ENCODE data around the gene SLC10A1.
"Not testable (repeated sequence)": the region's sequence is repeated elsewhere in the genome, so short reads cannot be mapped to it uniquely, and the experiment has no call there.

SLC10A1 gene

DNA sequence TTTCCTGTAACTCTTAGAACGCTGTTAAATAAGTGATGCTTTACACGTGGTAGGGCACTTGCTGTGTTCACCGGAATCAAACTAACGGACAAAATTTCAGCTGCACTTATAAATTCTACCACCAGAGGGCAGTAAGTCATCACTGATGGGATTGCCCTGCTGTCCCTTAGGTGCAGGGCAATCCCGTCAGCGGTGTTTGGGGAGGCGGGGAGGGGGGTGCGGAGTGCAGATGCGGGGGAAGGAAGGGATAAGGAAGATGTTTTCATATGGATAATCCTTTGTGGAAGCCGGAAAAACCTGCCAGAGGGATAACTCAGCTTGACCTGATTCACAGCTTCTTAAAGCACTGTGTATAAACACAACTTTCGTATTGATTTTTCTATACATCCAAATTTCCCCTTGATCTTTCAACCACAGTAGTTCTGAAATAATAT is 21.7 kb upstream of the SLC10A1 start:
- FAIRE-seq, result peak; percentile 29
- TF ChIP-seq, protein P1, sequence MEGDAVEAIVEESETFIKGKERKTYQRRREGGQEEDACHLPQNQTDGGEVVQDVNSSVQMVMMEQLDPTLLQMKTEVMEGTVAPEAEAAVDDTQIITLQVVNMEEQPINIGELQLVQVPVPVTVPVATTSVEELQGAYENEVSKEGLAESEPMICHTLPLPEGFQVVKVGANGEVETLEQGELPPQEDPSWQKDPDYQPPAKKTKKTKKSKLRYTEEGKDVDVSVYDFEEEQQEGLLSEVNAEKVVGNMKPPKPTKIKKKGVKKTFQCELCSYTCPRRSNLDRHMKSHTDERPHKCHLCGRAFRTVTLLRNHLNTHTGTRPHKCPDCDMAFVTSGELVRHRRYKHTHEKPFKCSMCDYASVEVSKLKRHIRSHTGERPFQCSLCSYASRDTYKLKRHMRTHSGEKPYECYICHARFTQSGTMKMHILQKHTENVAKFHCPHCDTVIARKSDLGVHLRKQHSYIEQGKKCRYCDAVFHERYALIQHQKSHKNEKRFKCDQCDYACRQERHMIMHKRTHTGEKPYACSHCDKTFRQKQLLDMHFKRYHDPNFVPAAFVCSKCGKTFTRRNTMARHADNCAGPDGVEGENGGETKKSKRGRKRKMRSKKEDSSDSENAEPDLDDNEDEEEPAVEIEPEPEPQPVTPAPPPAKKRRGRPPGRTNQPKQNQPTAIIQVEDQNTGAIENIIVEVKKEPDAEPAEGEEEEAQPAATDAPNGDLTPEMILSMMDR (IDR thresholded peaks at IDR 0.05; ENCODE audit: insufficient read depth, missing control alignments), result peak; percentile 81
- DNase-seq (ENCODE audit: insufficient read length, low spot score), result peak; percentile 44

DNA sequence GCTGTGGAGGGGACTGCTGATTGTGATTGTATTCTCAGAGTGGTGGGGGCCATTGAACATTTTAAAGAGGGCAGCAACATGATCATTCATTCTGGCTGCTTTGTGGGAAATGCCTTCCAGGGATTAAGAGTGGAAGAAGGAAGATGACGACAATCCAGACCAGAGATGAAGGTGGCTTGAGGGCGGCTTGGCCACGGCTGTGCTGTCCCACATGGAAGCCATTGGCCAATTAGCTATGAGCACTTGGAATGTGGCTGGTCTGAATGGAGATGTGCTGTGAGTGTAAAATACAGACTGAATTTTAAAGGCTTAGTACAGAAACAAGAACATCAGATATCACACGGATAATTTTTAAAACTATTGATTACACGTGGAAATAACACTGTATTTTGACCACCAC is 19.2 kb upstream of the SLC10A1 start:
- FAIRE-seq (no peak), DNase-seq (ENCODE audit: insufficient read length, low spot score) (no peak)
- TF ChIP-seq, protein P1 (IDR thresholded peaks at IDR 0.05; ENCODE audit: insufficient read depth, missing control alignments), result no peak

DNA sequence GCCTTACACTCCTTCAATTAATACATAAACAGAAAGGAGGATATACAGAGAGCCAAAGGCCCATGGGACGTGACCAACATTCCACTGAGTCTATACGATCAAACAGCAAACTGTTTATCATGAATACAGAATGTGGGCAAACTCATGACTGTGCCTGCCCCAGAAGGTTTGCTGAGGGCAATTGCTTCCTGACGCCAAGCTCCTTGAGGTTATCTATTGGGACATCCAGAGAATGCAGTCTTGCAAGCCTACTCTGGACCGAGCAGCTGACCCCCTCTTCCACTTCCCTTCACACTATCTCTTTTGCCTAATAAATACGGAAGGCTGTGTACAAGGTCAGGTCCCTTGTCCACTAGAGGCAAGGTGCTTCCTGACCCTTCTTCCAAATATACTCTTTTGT is 18.5 kb upstream of the SLC10A1 start:
- no peak for FAIRE-seq
- no peak for DNase-seq (ENCODE audit: insufficient read length, low spot score)
- TF ChIP-seq, protein P1 (IDR thresholded peaks at IDR 0.05; ENCODE audit: insufficient read depth, missing control alignments), result no peak

DNA sequence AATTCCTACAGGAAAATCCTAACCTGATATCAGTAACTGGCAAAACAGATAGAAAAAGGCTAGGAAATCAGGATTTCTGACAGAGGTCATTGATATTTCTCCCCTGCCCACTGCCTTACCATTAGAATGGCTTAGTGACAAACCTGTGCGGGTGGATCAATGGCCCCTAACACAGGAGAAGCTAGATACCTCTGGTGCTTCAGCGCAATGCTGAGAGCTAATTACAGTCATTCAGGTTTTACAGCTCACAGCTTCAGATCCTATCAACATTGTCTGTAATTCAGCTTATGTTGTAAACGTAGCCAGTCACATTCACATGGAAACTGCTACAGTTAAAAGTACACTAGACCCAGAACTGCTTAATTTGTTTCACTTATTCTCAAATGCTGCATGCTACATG is 17.4 kb upstream of the SLC10A1 start:
- TF ChIP-seq, protein P1 (IDR thresholded peaks at IDR 0.05; ENCODE audit: insufficient read depth, missing control alignments), result no peak
- DNase-seq (ENCODE audit: insufficient read length, low spot score) (no peak), FAIRE-seq (no peak)

DNA sequence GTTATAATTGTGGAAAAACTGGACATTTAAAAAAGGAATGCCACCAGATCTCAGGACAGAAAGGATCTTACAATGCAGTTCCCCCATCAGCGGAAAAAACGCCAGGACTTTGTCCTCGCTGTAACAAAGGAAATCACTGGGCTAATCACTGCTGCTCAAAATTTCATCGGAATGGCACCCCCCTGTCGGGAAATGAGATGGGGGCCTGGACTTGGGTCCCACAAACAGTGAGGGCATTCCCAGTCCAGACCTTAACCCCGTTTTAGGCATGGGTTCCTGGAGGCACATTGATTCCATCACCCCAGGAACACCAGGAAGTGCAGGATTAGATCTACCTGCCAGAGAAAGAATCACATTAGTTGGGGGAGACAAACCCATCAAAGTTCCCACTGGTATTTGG is 16.3 kb upstream of the SLC10A1 start:
- not testable (repeated sequence) for FAIRE-seq; DNase-seq (ENCODE audit: insufficient read length, low spot score)

DNA sequence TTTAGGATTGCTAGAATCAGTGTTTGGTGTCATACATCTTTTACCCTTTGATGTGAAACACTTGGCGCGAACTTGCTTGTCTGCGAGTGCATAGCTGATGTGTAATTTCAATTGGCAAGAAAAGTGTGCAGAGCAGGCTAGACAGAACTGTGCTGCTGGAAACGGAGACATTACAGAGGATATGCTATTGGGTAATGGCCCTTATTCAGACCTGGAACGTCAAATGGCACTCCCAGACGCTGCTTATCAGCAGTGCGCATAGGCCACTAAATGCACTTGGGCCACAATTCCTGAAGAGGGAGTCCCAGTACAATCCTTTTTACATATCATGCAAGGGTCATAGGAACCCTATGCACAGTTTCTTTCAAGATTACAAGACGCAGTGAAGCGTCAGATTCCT is 15.7 kb upstream of the SLC10A1 start:
- FAIRE-seq, result no peak
- TF ChIP-seq, protein P1 (IDR thresholded peaks at IDR 0.05; ENCODE audit: insufficient read depth, missing control alignments), result peak; percentile 51

DNA sequence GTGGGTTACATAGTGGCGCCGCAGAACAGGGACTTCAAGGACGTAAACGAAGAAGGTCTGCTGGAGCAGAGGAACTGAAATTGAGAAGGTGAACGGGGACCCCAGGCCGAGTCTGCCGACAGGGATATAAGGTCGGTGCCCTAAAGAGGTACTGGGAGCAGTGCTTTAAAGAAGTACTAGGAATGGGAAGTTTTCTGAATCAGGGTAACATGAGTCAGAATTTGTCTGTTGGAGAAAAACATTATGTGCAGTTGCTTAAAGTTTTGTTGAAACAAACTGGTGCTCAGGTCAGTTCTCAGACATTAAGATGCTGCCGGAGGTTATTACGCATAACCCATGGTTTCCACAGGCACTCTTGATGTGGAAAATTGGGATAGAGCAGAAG is 14.8 kb upstream of the SLC10A1 start:
- TF ChIP-seq, protein P1 (IDR thresholded peaks at IDR 0.05; ENCODE audit: insufficient read depth, missing control alignments), result no peak
- no peak for DNase-seq (ENCODE audit: insufficient read length, low spot score)
- FAIRE-seq, result no peak

More for the DNA sequence above, 15.7 kb upstream of the SLC10A1 start:
- no peak for DNase-seq (ENCODE audit: insufficient read length, low spot score)

DNA sequence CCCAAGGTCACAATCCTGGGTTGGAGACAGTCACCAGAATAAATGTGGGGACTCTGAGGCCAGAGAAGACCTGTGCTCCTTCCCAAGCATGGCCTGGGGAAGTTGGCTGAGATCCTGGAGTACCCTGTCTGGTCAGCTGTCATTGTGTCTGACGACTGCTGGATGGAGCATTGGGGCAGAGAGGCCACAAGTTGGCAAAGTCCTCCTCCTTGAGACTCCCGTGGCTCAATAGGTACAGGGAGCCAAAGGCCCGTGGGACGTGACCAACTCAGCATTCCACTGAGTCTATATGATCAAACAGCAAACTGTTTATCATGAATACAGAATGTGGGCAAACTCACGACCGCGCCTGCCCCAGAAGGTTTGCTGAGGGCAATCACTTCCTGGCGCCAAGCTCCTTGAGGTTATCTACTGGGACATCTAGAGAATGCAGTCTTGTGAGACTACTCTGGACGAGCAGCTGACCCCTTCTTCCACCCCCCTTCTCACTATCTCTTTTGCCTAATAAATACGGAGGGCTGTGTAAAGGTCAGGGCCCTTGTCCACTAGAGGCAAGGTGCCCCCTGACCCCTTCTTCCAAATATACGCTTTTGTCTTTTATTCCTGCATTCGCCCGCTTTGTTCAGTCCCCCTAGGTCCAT is 14.3 kb upstream of the SLC10A1 start:
- FAIRE-seq (no peak), DNase-seq (ENCODE audit: insufficient read length, low spot score) (no peak)
- TF ChIP-seq, protein P1 (IDR thresholded peaks at IDR 0.05; ENCODE audit: insufficient read depth, missing control alignments), result no peak

All from D721Med (cell line).